Mesothelial cell of epicardium (in vitro differentiated cells): ENCODE data around the gene SLC35F2. TPM values are rescaled to one million over a fixed set of nuclear protein-coding genes. Genes with fewer than 3 reads are reported as not detected.
"Not testable (repeated sequence)": the region's sequence is repeated elsewhere in the genome, so short reads cannot be mapped to it uniquely, and the experiment has no call there.

ENCODE experiments used
- DNase-seq, 2 experiments: peaks; one replicate each; pipeline ENCODE4 v3.0.0; 2021; ENCODE audit warnings: low spot score in 2 of 2; ENCODE audit not compliant: unreplicated experiment in 2 of 2
- H3K27ac Mint-ChIP-seq: 2 replicates; pipeline ENCODE4 v1.8.0; 2021; ENCODE audit warnings: mixed read lengths
- H3K27me3 Mint-ChIP-seq: 2 replicates; pipeline ENCODE4 v1.8.0; 2021; ENCODE audit warnings: low read depth, mixed read lengths
- H3K36me3 Mint-ChIP-seq: 2 replicates; pipeline ENCODE4 v1.8.0; 2021; ENCODE audit warnings: mixed read lengths
- H3K4me1 Mint-ChIP-seq: 2 replicates; pipeline ENCODE4 v1.8.0; 2021; ENCODE audit warnings: mixed read lengths
- H3K4me3 Mint-ChIP-seq: 2 replicates; pipeline ENCODE4 v1.8.0; 2021; ENCODE audit warnings: mild to moderate bottlenecking, moderate library complexity, mixed read lengths
- H3K9me3 Mint-ChIP-seq: 2 replicates; pipeline ENCODE4 v1.8.0; 2021; ENCODE audit warnings: mixed read lengths
- CTCF ChIP-seq: fragments of 200-600 bp; sonication (generic); IDR thresholded peaks from one replicate; pipeline ENCODE4 v1.5.0; 2021; ENCODE audit warnings: antibody characterized with exemption; ENCODE audit not compliant: unreplicated experiment
- total RNA-seq: library from RNA; stranded (reverse); gene quantifications from 3 replicates; pipeline ENCODE4 v1.2.1, GENCODE V29; 2021

SLC35F2 gene
- total RNA-seq, 1 donor from 2014 or later = 12.7 TPM

GRCh38 chr11:107876141-107876540 is 17.6 kb upstream of the SLC35F2 start:
- Mint-ChIP-seq H3K4me3 (no peak overlapping the region), H3K27ac (no peak overlapping the region), H3K4me1 (peaks cover 6% of the 10 kb centered on the region), H3K36me3 (no peaks in the 10 kb centered on the region), H3K27me3 (no peaks in the 10 kb centered on the region), H3K9me3 (peaks cover 5% of the 10 kb centered on the region)
- no peak for DNase-seq
- TF ChIP-seq CTCF = no peak

GRCh38 chr11:107864591-107864990 is 6.0 kb upstream of the SLC35F2 start:
- H3K36me3 Mint-ChIP-seq = no peaks in the 10 kb centered on the region
- no peak overlapping the region for H3K4me3 Mint-ChIP-seq
- TF ChIP-seq CTCF = no peak
- peaks cover 3% of the 10 kb centered on the region for H3K4me1 Mint-ChIP-seq
- H3K27me3 Mint-ChIP-seq = peaks cover 10% of the 10 kb centered on the region
- H3K27ac Mint-ChIP-seq = no peak overlapping the region
- no peaks in the 10 kb centered on the region for H3K9me3 Mint-ChIP-seq
- DNase-seq = no peak

- peaks cover 25% of the 10 kb centered on the region for H3K27me3 Mint-ChIP-seq
- peaks cover 14% of the 10 kb centered on the region for H3K4me1 Mint-ChIP-seq
- no peaks in the 10 kb centered on the region for H3K9me3 Mint-ChIP-seq
- no peaks in the 10 kb centered on the region for H3K36me3 Mint-ChIP-seq
- H3K4me3 Mint-ChIP-seq = peak overlapping the region; percentile 34
- no peak overlapping the region for H3K27ac Mint-ChIP-seq
- no peak for DNase-seq
- TF ChIP-seq CTCF = no peak
These were observed 2.1 kb upstream of the SLC35F2 start for GRCh38 chr11:107860688-107861087.

GRCh38 chr11:107860240-107860620 is 1.6 kb upstream of the SLC35F2 start:
- DNase-seq, H3K4me3 Mint-ChIP-seq: not testable (repeated sequence)
- H3K27me3 Mint-ChIP-seq = peaks cover 25% of the 10 kb centered on the region

GRCh38 chr11:107859459-107860239 is 1.1 kb upstream of the SLC35F2 start:
- H3K4me1 Mint-ChIP-seq = peaks cover 19% of the 10 kb centered on the region
- no peaks in the 10 kb centered on the region for H3K36me3 Mint-ChIP-seq
- TF ChIP-seq CTCF = no peak
- no peaks in the 10 kb centered on the region for H3K9me3 Mint-ChIP-seq
- peak overlapping the region; percentile 64 for H3K27ac Mint-ChIP-seq
- peak overlapping the region; percentile 87 for H3K4me3 Mint-ChIP-seq
- no peak for DNase-seq
- peaks cover 25% of the 10 kb centered on the region for H3K27me3 Mint-ChIP-seq

More at GRCh38 chr11:107860240-107860620, 1.6 kb upstream of the SLC35F2 start:
- not testable (repeated sequence) for H3K27ac Mint-ChIP-seq, H3K36me3 Mint-ChIP-seq, H3K9me3 Mint-ChIP-seq
- peaks cover 14% of the 10 kb centered on the region for H3K4me1 Mint-ChIP-seq

GRCh38 chr11:107857550-107858216 is 904 bp downstream of the SLC35F2 start:
- Mint-ChIP-seq H3K4me3 (peak overlapping the region; percentile 87), H3K4me1 (peaks cover 20% of the 10 kb centered on the region), H3K27me3 (peaks cover 22% of the 10 kb centered on the region), H3K27ac (peak overlapping the region; percentile 75), H3K9me3 (no peaks in the 10 kb centered on the region), H3K36me3 (no peaks in the 10 kb centered on the region)
- no peak for TF ChIP-seq CTCF
- no peak for DNase-seq
